ENCODE data around the gene EFTUD2.

The EFTUD2 gene

DNA sequence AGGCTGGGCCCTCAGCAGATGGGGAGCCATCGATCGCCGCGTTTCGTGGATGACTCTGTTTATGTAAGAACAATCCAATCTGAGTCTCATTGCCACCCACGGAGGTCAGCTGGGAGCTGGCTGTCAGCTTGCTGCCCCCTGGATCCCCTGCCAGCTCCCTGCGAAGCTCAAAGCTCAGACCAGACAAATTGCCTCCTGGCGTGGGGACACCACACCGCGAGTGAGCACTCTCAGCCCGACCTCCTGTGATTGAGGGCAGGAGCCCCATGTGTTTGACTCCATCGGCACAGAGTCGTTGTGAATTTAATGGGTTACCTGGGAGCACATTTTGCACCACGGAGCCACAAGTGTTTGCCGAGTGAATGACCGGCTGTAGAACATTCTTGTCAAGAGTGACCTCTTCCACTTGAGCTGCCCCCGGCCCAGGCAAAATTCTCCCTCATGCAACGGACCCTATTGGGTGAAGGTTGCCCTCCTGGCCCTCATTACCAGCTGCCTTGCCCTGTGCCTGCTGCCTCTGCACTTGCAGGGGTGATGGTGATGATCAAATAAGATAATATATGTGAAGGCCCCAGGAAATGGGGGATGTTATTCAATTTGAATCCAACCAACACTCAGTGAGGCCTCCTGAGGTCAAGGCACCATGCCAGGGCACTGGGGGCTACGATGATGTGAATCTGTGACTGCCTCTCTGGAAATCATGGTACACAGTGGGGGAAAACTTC lies 23.7 kb upstream of the EFTUD2 start:
- TF ChIP-seq POLR2AphosphoS5 (IDR thresholded peaks at IDR 0.05; ENCODE audit: low read depth, low read length): no peak
- TF ChIP-seq POLR2A (IDR thresholded peaks at IDR 0.05; ENCODE audit: low read depth, low read length): no peak
- TF ChIP-seq TAF1 (IDR thresholded peaks at IDR 0.05; ENCODE audit: borderline replicate concordance, low read depth, low read length): no peak
- DNase-seq (ENCODE audit: insufficient read length): no peak
- no peak for FAIRE-seq

DNA sequence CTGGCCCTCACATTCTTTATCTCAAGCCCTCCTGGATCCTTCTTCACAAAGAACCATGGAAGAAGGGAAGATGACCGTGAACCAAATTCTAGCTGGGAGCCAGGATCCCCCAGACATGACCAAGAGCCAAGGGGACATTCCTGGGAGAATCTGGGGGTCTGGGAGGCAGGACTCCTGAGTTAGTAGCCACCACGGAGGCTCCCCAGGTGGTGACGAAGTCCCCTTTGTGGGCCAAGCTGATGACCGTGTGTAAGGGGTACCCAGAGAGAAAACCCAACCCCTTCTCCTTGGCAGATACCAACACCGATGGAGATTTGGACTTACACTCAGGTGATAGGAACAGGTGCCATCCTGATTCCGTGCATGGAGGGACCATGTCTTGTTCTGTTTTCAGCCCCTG lies 22.9 kb upstream of the EFTUD2 start:
- FAIRE-seq (no peak), DNase-seq (ENCODE audit: insufficient read length) (no peak)
- no peak for TF ChIP-seq POLR2AphosphoS5 (IDR thresholded peaks at IDR 0.05; ENCODE audit: low read depth, low read length)

- FAIRE-seq: no peak
- TF ChIP-seq POLR2AphosphoS5 (IDR thresholded peaks at IDR 0.05; ENCODE audit: low read depth, low read length) (no peak), POLR2A (IDR thresholded peaks at IDR 0.05; ENCODE audit: low read depth, low read length) (no peak)
- no peak for DNase-seq (ENCODE audit: insufficient read length)
These were observed 22.1 kb upstream of the EFTUD2 start for GRCh38 chr17:44921122-44921882.

DNA sequence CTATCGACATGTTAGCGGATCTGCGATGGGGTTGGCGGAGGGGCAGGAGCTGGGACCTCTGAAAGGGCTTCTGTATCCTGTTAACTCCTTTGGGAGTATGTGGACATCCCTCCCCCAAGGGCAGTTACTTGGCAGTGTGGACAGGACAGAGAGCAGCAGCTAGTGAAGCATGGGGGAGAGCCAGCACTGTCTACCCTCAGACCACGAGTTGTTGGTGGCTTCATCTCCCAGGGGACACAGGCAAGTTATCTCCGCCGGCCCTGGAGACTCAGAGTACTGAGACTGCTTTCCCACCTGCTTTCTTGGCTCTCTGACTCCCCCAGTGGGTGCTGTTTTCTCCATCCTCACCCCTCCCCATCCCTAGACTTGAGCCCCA lies 21.3 kb upstream of the EFTUD2 start:
- no peak for DNase-seq (ENCODE audit: insufficient read length)
- peak; percentile 24 for FAIRE-seq
- TF ChIP-seq POLR2A (IDR thresholded peaks at IDR 0.05; ENCODE audit: low read depth, low read length): no peak
- TF ChIP-seq TAF1 (IDR thresholded peaks at IDR 0.05; ENCODE audit: borderline replicate concordance, low read depth, low read length): no peak
- TF ChIP-seq POLR2AphosphoS5 (IDR thresholded peaks at IDR 0.05; ENCODE audit: low read depth, low read length): no peak

- FAIRE-seq (peak; percentile 98), DNase-seq (ENCODE audit: insufficient read length) (peak; percentile 90)
- no peak for TF ChIP-seq POLR2AphosphoS5 (IDR thresholded peaks at IDR 0.05; ENCODE audit: low read depth, low read length)
- TF ChIP-seq TAF1 (IDR thresholded peaks at IDR 0.05; ENCODE audit: borderline replicate concordance, low read depth, low read length): no peak
- no peak for TF ChIP-seq POLR2A (IDR thresholded peaks at IDR 0.05; ENCODE audit: low read depth, low read length)
These were observed 20.8 kb upstream of the EFTUD2 start for GRCh38 chr17:44919885-44920564.

DNA sequence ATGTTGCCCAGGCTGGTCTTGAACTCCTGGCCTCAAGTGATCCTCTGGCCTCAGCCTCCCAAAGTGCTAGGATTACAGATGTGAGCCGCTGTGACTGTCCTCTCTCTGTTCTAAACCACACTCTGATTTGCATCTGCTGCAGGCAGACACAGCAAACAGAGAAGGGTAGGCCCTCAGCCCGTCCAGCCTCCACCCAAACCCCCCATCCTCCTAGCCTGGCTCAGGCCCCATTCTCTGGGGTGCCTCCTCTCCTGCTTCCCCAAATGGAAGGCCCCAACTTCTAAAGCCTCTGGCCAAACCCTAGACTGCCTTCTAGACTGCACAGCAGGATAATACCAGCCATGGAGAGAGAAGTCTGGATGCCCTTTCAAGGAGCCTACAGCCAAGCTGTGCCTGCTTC lies 20.2 kb upstream of the EFTUD2 start:
- DNase-seq (ENCODE audit: insufficient read length) (no peak), FAIRE-seq (no peak)
- TF ChIP-seq TAF1 (IDR thresholded peaks at IDR 0.05; ENCODE audit: borderline replicate concordance, low read depth, low read length): no peak
- TF ChIP-seq POLR2A (IDR thresholded peaks at IDR 0.05; ENCODE audit: low read depth, low read length): no peak
- no peak for TF ChIP-seq POLR2AphosphoS5 (IDR thresholded peaks at IDR 0.05; ENCODE audit: low read depth, low read length)

- FAIRE-seq (no peak), DNase-seq (ENCODE audit: insufficient read length) (no peak)
- TF ChIP-seq TAF1 (IDR thresholded peaks at IDR 0.05; ENCODE audit: borderline replicate concordance, low read depth, low read length): no peak
- TF ChIP-seq POLR2AphosphoS5 (IDR thresholded peaks at IDR 0.05; ENCODE audit: low read depth, low read length): no peak
- TF ChIP-seq POLR2A (IDR thresholded peaks at IDR 0.05; ENCODE audit: low read depth, low read length): no peak
These were observed 18.8 kb upstream of the EFTUD2 start for GRCh38 chr17:44918006-44918405.

- FAIRE-seq (no peak), DNase-seq (ENCODE audit: insufficient read length) (no peak)
- TF ChIP-seq TAF1 (IDR thresholded peaks at IDR 0.05; ENCODE audit: borderline replicate concordance, low read depth, low read length) (no peak), POLR2A (IDR thresholded peaks at IDR 0.05; ENCODE audit: low read depth, low read length) (no peak), POLR2AphosphoS5 (IDR thresholded peaks at IDR 0.05; ENCODE audit: low read depth, low read length) (no peak)
These were observed 18.2 kb upstream of the EFTUD2 start for GRCh38 chr17:44917456-44917855.

GRCh38 chr17:44916781-44917241 lies 17.6 kb upstream of the EFTUD2 start:
- FAIRE-seq (no peak), DNase-seq (ENCODE audit: insufficient read length) (no peak)
- TF ChIP-seq POLR2AphosphoS5 (IDR thresholded peaks at IDR 0.05; ENCODE audit: low read depth, low read length): no peak
- no peak for TF ChIP-seq POLR2A (IDR thresholded peaks at IDR 0.05; ENCODE audit: low read depth, low read length)
- TF ChIP-seq TAF1 (IDR thresholded peaks at IDR 0.05; ENCODE audit: borderline replicate concordance, low read depth, low read length): no peak

DNA sequence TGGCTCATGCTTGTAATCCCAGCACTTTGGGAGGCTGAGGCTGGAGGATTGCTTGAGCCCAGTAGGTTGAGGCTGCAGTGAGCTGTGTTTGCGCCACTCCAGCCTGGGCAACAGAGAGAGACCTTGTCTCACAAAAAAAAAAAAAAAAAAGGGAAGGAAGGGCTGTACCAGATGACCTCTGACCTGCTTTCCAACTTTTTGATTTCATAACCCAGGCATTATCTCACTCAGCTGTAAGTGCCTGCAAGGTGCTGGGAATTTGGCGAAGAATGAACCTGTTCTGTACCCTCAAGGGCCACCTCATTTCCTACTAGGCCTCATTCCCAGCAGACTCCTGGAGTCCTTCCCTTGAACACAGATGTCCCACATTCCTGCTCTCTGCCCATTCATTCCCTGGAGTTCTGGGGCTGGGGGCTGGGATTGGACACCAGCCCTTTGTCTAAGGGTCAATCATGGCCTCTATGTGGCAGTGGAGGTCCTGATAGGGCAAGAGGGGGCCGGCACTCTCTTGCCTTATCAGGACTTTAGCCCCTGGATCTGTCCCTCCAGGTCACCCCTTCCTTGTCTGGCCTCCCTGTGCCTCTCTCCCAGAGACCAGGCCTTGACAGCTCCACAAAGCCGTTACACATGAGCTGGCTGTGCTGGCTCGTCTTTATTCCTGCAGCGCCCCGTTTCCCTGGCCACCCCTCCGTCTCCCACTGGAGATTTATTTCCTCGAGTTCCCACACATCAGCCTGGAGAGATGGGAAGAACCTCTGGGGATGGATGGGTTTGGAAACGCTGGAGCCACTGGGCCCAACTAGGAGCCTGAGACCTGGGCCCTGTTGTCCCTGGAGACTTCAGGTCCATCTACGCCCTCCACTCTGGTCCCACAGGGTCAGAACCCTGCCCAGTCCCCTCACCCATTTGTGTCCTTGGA lies 16.9 kb upstream of the EFTUD2 start:
- FAIRE-seq: no peak
- no peak for TF ChIP-seq TAF1 (IDR thresholded peaks at IDR 0.05; ENCODE audit: borderline replicate concordance, low read depth, low read length)
- TF ChIP-seq POLR2A (IDR thresholded peaks at IDR 0.05; ENCODE audit: low read depth, low read length): no peak
- TF ChIP-seq POLR2AphosphoS5 (IDR thresholded peaks at IDR 0.05; ENCODE audit: low read depth, low read length): no peak
- no peak for DNase-seq (ENCODE audit: insufficient read length)

- FAIRE-seq (no peak), DNase-seq (ENCODE audit: insufficient read length) (no peak)
- TF ChIP-seq POLR2AphosphoS5 (IDR thresholded peaks at IDR 0.05; ENCODE audit: low read depth, low read length) (no peak), TAF1 (IDR thresholded peaks at IDR 0.05; ENCODE audit: borderline replicate concordance, low read depth, low read length) (no peak), POLR2A (IDR thresholded peaks at IDR 0.05; ENCODE audit: low read depth, low read length) (no peak)
These were observed 16.1 kb upstream of the EFTUD2 start, which contains the start of gene GFAP for GRCh38 chr17:44915321-44915726. TSS of gene GFAP (minus strand) at chr17:44915500. CDS start at chr17:44915486, 14 bp downstream.
